Neural progenitor cell (in vitro differentiated cells): Measurements from ENCODE around the gene AQR. TPM values are rescaled to one million over a fixed set of nuclear protein-coding genes. Genes with fewer than 3 reads are reported as not detected.

Experiments
- DNase-seq: peaks from one replicate; pipeline ENCODE4 v3.0.0-alpha.2; 2016; ENCODE audit warnings: low spot score
- H2AFZ ChIP-seq: fragments of 200-600 bp; sonication (generic); replicated peaks from 2 replicates; pipeline ENCODE4 v1.6.1; 2016; ENCODE audit warnings: antibody characterized with exemption
- H3F3A ChIP-seq: fragments of 200-600 bp; sonication (generic); 2 replicates; pipeline ENCODE4 v1.6.1; 2016; ENCODE audit warnings: antibody characterized with exemption, low read depth
- H3K27ac ChIP-seq: fragments of 200-600 bp; sonication (generic); 2 replicates; pipeline ENCODE4 v1.5.1; 2016; ENCODE audit warnings: mild to moderate bottlenecking
- H3K27me3 ChIP-seq: fragments of 200-600 bp; sonication (generic); 2 replicates; pipeline ENCODE4 v1.6.1; 2016; ENCODE audit warnings: mild to moderate bottlenecking, moderate library complexity
- H3K36me3 ChIP-seq: fragments of 200-600 bp; sonication (generic); 2 replicates; pipeline ENCODE4 v1.5.1; 2016
- H3K4me1 ChIP-seq: fragments of 200-600 bp; sonication (generic); 2 replicates; pipeline ENCODE4 v1.6.1; 2016; ENCODE audit warnings: mixed run types
- H3K4me2 ChIP-seq: fragments of 200-600 bp; sonication (generic); 2 replicates; pipeline ENCODE4 v1.6.1; 2016
- H3K4me3 ChIP-seq: fragments of 200-600 bp; sonication (generic); 2 replicates; pipeline ENCODE4 v1.5.1; 2016
- H3K79me2 ChIP-seq: fragments of 200-600 bp; sonication (generic); 2 replicates; pipeline ENCODE4 v1.6.1; 2016; ENCODE audit warnings: low read depth
- H3K9ac ChIP-seq: fragments of 200-600 bp; sonication (generic); 2 replicates; pipeline ENCODE4 v1.6.1; 2016
- H3K9me3 ChIP-seq: fragments of 200-600 bp; sonication (generic); 2 replicates; pipeline ENCODE4 v1.5.1; 2016; ENCODE audit warnings: low read depth
- H4K20me1 ChIP-seq: fragments of 200-600 bp; sonication (generic); 2 replicates; pipeline ENCODE4 v1.6.1; 2016; ENCODE audit warnings: low read depth
- H3K27ac Mint-ChIP-seq: 3 replicates; pipeline ENCODE4 v1.8.0; 2021; ENCODE audit warnings: mixed read lengths
- H3K27me3 Mint-ChIP-seq: 2 replicates; pipeline ENCODE4 v1.8.0; 2022; ENCODE audit warnings: low read depth, mild to moderate bottlenecking, inconsistent platforms, moderate library complexity, mixed read lengths; ENCODE audit not compliant: insufficient read depth
- H3K36me3 Mint-ChIP-seq: 3 replicates; pipeline ENCODE4 v1.8.0; 2021; ENCODE audit warnings: mixed read lengths
- H3K4me1 Mint-ChIP-seq: 3 replicates; pipeline ENCODE4 v1.8.0; 2021; ENCODE audit warnings: mixed read lengths
- H3K4me3 Mint-ChIP-seq: 3 replicates; pipeline ENCODE4 v1.8.0; 2021; ENCODE audit warnings: mild to moderate bottlenecking, moderate library complexity, mixed read lengths
- H3K9me3 Mint-ChIP-seq: 3 replicates; pipeline ENCODE4 v1.8.0; 2020; ENCODE audit warnings: mixed read lengths
- CTCF ChIP-seq: fragments of 200-600 bp; sonication (generic); IDR thresholded peaks from 2 replicates; pipeline ENCODE4 v1.5.1; 2017; ENCODE audit warnings: antibody characterized with exemption, mild to moderate bottlenecking
- EZH2 ChIP-seq: fragments of 200-600 bp; sonication (generic); IDR thresholded peaks from 2 replicates; pipeline ENCODE4 v1.6.1; 2017; ENCODE audit warnings: antibody characterized with exemption, mild to moderate bottlenecking, moderate library complexity
- EZH2phosphoT487 ChIP-seq: fragments of 200-600 bp; sonication (generic); IDR thresholded peaks from 2 replicates; pipeline ENCODE4 v1.6.1; 2017; ENCODE audit warnings: antibody characterized with exemption
- total RNA-seq: library from RNA; depleted of rRNA; stranded (reverse); fragments of >200 nt; gene quantifications from 2 replicates; pipeline ENCODE4 v1.2.3, GENCODE V29; 2015; ENCODE audit warnings: low replicate concordance

The AQR gene
- total RNA-seq, 1 donor from 2014 or later, result 54.3 TPM

- H3K27me3 Mint-ChIP-seq, result no peaks in the 10 kb centered on the region
- no peak overlapping the region for H3K9ac ChIP-seq
- H3K27me3 ChIP-seq, result no peaks in the 10 kb centered on the region
- H3K4me3 ChIP-seq, result no peak overlapping the region
- no peaks in the 10 kb centered on the region for H3F3A ChIP-seq
- no peak overlapping the region for H3K4me3 Mint-ChIP-seq
- DNase-seq, result no peak
- H3K36me3 ChIP-seq, result peaks cover 18% of the 10 kb centered on the region
- H3K4me1 Mint-ChIP-seq, result no peaks in the 10 kb centered on the region
- H3K4me1 ChIP-seq, result no peaks in the 10 kb centered on the region
- no peaks in the 10 kb centered on the region for H4K20me1 ChIP-seq
- no peak overlapping the region for H3K4me2 ChIP-seq
- no peak overlapping the region for H2AFZ ChIP-seq
- TF ChIP-seq EZH2phosphoT487 (no peak), CTCF (no peak), EZH2 (no peak)
- H3K27ac Mint-ChIP-seq, result no peak overlapping the region
- H3K36me3 Mint-ChIP-seq, result peaks cover 54% of the 10 kb centered on the region
- no peak overlapping the region for H3K27ac ChIP-seq
- H3K9me3 ChIP-seq, result no peaks in the 10 kb centered on the region
- H3K9me3 Mint-ChIP-seq, result peaks cover 5% of the 10 kb centered on the region
- H3K79me2 ChIP-seq, result no peaks in the 10 kb centered on the region
Observed at GRCh38 chr15:34889476-34889875, 80.1 kb downstream of the AQR start.

- Mint-ChIP-seq H3K9me3 (no peaks in the 10 kb centered on the region), H3K4me3 (no peak overlapping the region), H3K27ac (no peak overlapping the region), H3K4me1 (no peaks in the 10 kb centered on the region), H3K27me3 (no peaks in the 10 kb centered on the region), H3K36me3 (peaks cover 31% of the 10 kb centered on the region)
- Histone ChIP-seq H3K9ac (no peak overlapping the region), H3K4me3 (no peak overlapping the region), H3F3A (no peaks in the 10 kb centered on the region), H3K27ac (no peak overlapping the region), H3K27me3 (no peaks in the 10 kb centered on the region), H3K4me1 (no peaks in the 10 kb centered on the region), H4K20me1 (no peaks in the 10 kb centered on the region), H3K36me3 (peaks cover 26% of the 10 kb centered on the region), H3K9me3 (no peaks in the 10 kb centered on the region), H3K79me2 (no peaks in the 10 kb centered on the region), H2AFZ (no peak overlapping the region), H3K4me2 (no peak overlapping the region)
- TF ChIP-seq EZH2phosphoT487 (no peak), EZH2 (no peak), CTCF (no peak)
- no peak for DNase-seq
Observed at GRCh38 chr15:34886134-34886533, 83.4 kb downstream of the AQR start.

- no peak for TF ChIP-seq EZH2
- TF ChIP-seq CTCF, result no peak
- TF ChIP-seq EZH2phosphoT487, result no peak
- Mint-ChIP-seq H3K27ac (no peak overlapping the region), H3K9me3 (no peaks in the 10 kb centered on the region), H3K27me3 (no peaks in the 10 kb centered on the region), H3K4me1 (no peaks in the 10 kb centered on the region), H3K4me3 (no peak overlapping the region), H3K36me3 (peaks cover 31% of the 10 kb centered on the region)
- no peaks in the 10 kb centered on the region for H3K79me2 ChIP-seq
- H3F3A ChIP-seq, result no peaks in the 10 kb centered on the region
- H4K20me1 ChIP-seq, result no peaks in the 10 kb centered on the region
- no peak overlapping the region for H2AFZ ChIP-seq
- DNase-seq, result no peak
- no peaks in the 10 kb centered on the region for H3K27me3 ChIP-seq
- H3K9ac ChIP-seq, result no peak overlapping the region
- no peak overlapping the region for H3K4me3 ChIP-seq
- no peak overlapping the region for H3K27ac ChIP-seq
- H3K4me2 ChIP-seq, result no peak overlapping the region
- no peaks in the 10 kb centered on the region for H3K4me1 ChIP-seq
- H3K36me3 ChIP-seq, result peaks cover 22% of the 10 kb centered on the region
- H3K9me3 ChIP-seq, result no peaks in the 10 kb centered on the region
Observed at GRCh38 chr15:34883633-34884032, 85.9 kb downstream of the AQR start.

- peaks cover 35% of the 10 kb centered on the region for H3K36me3 Mint-ChIP-seq
- no peak for TF ChIP-seq CTCF
- no peak for TF ChIP-seq EZH2phosphoT487
- H3K27me3 ChIP-seq, result no peaks in the 10 kb centered on the region
Observed at GRCh38 chr15:34883042-34883441, 86.5 kb downstream of the AQR start.

More at GRCh38 chr15:34883042-34883441, 86.5 kb downstream of the AQR start:
- no peaks in the 10 kb centered on the region for H3K79me2 ChIP-seq
- no peaks in the 10 kb centered on the region for H3K4me1 ChIP-seq
- Mint-ChIP-seq H3K27me3 (no peaks in the 10 kb centered on the region), H3K4me1 (no peaks in the 10 kb centered on the region), H3K27ac (no peak overlapping the region), H3K4me3 (no peak overlapping the region), H3K9me3 (no peaks in the 10 kb centered on the region)
- no peaks in the 10 kb centered on the region for H4K20me1 ChIP-seq
- peaks cover 22% of the 10 kb centered on the region for H3K36me3 ChIP-seq
- H3K9me3 ChIP-seq, result no peaks in the 10 kb centered on the region
- H3K4me2 ChIP-seq, result no peak overlapping the region
- no peak overlapping the region for H3K27ac ChIP-seq
- H2AFZ ChIP-seq, result no peak overlapping the region
- no peak overlapping the region for H3K4me3 ChIP-seq
- H3K9ac ChIP-seq, result no peak overlapping the region
- DNase-seq, result no peak
- H3F3A ChIP-seq, result no peaks in the 10 kb centered on the region
